Cardiac fibroblast (primary cell): Measurements from ENCODE around the gene COL13A1.

ENCODE experiments used
- DNase-seq, 2 donors: peaks; one replicate each; pipeline versions ENCODE4 v3.0.0 to v3.0.0-alpha.2; 2010; ENCODE audit warnings: low read depth in 2 of 2
- H3K4me3 ChIP-seq, 2 donors: replicated peaks in 1 of 2; 1 replicate in 1 of 2; 2 replicates in 1 of 2; pipeline ENCODE4 v1.5.1; 2011; ENCODE audit warnings: low read depth in 2 of 2, low read length in 2 of 2, mild to moderate bottlenecking in 2 of 2, moderate library complexity in 1 of 2
- CTCF ChIP-seq: IDR thresholded peaks from one replicate; pipeline ENCODE4 v1.5.1; 2011; ENCODE audit warnings: low read depth, mild to moderate bottlenecking, low read length, inconsistent platforms

The COL13A1 gene

GRCh38 chr10:69825604-69826003, 23.9 kb downstream of the COL13A1 start:
- H3K4me3 ChIP-seq = no peak overlapping the region
- DNase-seq = no peak
- no peak for TF ChIP-seq CTCF

- no peak for TF ChIP-seq CTCF
- no peak for DNase-seq
- no peak overlapping the region for H3K4me3 ChIP-seq
These were observed 24.4 kb downstream of the COL13A1 start for GRCh38 chr10:69826094-69826493.

- H3K4me3 ChIP-seq = no peak overlapping the region
- no peak for DNase-seq
- TF ChIP-seq CTCF = peak; percentile 20
These were observed 25.3 kb downstream of the COL13A1 start for GRCh38 chr10:69826789-69827554.

GRCh38 chr10:69828144-69828870, 26.6 kb downstream of the COL13A1 start:
- no peak for DNase-seq
- no peak overlapping the region for H3K4me3 ChIP-seq
- no peak for TF ChIP-seq CTCF

- H3K4me3 ChIP-seq = no peak overlapping the region
- no peak for TF ChIP-seq CTCF
- DNase-seq = no peak
These were observed 28.1 kb downstream of the COL13A1 start for GRCh38 chr10:69829775-69830174.

- TF ChIP-seq CTCF = no peak
- H3K4me3 ChIP-seq = no peak overlapping the region
- DNase-seq = peak in 1 of 2 donors; percentile 32
These were observed 29.6 kb downstream of the COL13A1 start for GRCh38 chr10:69831231-69831855.
